Measurements from ENCODE around the gene SLCO2A1. TPM values are rescaled to one million over a fixed set of nuclear protein-coding genes. Genes with fewer than 3 reads are reported as not detected.

SLCO2A1 gene
- total RNA-seq, 1 donor, result under 0.01 TPM

- H3K4me3 ChIP-seq (ENCODE audit: low read depth, low read length), result no peak overlapping the region
- TF ChIP-seq, protein P1, sequence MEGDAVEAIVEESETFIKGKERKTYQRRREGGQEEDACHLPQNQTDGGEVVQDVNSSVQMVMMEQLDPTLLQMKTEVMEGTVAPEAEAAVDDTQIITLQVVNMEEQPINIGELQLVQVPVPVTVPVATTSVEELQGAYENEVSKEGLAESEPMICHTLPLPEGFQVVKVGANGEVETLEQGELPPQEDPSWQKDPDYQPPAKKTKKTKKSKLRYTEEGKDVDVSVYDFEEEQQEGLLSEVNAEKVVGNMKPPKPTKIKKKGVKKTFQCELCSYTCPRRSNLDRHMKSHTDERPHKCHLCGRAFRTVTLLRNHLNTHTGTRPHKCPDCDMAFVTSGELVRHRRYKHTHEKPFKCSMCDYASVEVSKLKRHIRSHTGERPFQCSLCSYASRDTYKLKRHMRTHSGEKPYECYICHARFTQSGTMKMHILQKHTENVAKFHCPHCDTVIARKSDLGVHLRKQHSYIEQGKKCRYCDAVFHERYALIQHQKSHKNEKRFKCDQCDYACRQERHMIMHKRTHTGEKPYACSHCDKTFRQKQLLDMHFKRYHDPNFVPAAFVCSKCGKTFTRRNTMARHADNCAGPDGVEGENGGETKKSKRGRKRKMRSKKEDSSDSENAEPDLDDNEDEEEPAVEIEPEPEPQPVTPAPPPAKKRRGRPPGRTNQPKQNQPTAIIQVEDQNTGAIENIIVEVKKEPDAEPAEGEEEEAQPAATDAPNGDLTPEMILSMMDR (IDR thresholded peaks at IDR 0.05; ENCODE audit: insufficient read depth, low read length), result no peak
- no peak for DNase-seq (ENCODE audit: low read depth)
Observed at GRCh38 chr3:133986311-133986710, 43.4 kb downstream of the SLCO2A1 start.

GRCh38 chr3:133984975-133985374, 44.8 kb downstream of the SLCO2A1 start:
- H3K4me3 ChIP-seq (ENCODE audit: low read depth, low read length), result no peak overlapping the region
- TF ChIP-seq, protein P1 (IDR thresholded peaks at IDR 0.05; ENCODE audit: insufficient read depth, low read length), result no peak
- DNase-seq (ENCODE audit: low read depth), result no peak

- H3K4me3 ChIP-seq (ENCODE audit: low read depth, low read length), result no peak overlapping the region
- no peak for DNase-seq (ENCODE audit: low read depth)
- TF ChIP-seq, protein P1 (IDR thresholded peaks at IDR 0.05; ENCODE audit: insufficient read depth, low read length), result no peak
Observed at GRCh38 chr3:133983576-133984560, 45.9 kb downstream of the SLCO2A1 start.

GRCh38 chr3:133983126-133983525, 46.6 kb downstream of the SLCO2A1 start:
- no peak overlapping the region for H3K4me3 ChIP-seq (ENCODE audit: low read depth, low read length)
- DNase-seq (ENCODE audit: low read depth), result no peak
- TF ChIP-seq, protein P1 (IDR thresholded peaks at IDR 0.05; ENCODE audit: insufficient read depth, low read length), result no peak

DNA sequence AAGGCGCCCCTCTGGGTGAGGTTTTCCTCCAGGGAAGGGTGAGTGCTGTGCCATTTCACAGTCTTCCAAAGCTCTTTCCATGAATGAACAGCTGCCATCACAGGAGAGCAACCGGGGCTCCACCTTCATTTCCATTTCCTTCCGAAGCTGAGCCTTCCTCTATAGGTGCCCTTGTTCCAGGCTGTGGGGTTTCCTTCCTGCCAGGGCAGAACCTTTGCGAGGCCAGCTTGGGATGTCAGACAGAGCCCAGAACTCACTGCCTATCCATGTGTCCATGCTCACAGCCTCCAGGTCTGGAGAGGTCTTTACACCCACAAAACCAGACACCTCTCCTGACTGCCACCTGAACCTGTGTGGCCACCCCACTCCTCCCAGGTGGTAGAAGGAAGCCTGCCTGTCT, 49.2 kb downstream of the SLCO2A1 start:
- H3K4me3 ChIP-seq (ENCODE audit: low read depth, low read length), result no peak overlapping the region
- TF ChIP-seq, protein P1 (IDR thresholded peaks at IDR 0.05; ENCODE audit: insufficient read depth, low read length), result no peak
- no peak for DNase-seq (ENCODE audit: low read depth)

DNA sequence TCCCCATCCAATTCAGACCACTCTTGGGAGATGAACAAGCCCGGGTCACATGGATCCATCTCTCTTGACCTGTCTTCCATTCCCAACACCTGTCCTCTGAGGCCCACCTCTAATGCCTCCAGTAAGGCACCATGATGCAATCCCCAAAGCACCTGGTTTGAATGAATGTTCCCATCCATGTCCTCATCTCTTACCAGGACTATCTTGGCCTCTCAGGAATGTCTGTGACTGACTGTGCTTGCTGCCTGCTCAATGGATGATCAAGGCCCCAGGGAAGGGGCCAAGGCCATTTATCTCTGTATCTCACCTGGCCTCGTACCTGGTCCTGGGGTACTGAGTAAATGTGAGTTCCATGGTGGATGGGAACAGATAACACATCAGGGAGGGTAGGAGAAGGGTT, 49.7 kb downstream of the SLCO2A1 start:
- no peak for DNase-seq (ENCODE audit: low read depth)
- TF ChIP-seq, protein P1 (IDR thresholded peaks at IDR 0.05; ENCODE audit: insufficient read depth, low read length), result no peak
- H3K4me3 ChIP-seq (ENCODE audit: low read depth, low read length), result no peak overlapping the region
